HG03439 (cell line): Measurements from ENCODE around the gene MAP2K7.
A peak's percentile ranks its signal among the peaks of the same experiment; 100 is the strongest.

Source experiments
- ATAC-seq: cut with Tn5 transposase; IDR thresholded peaks from one replicate; pipeline ENCODE4 v1.9.1; 2021; ENCODE audit warnings: mild to moderate bottlenecking, moderate library complexity; ENCODE audit not compliant: unreplicated experiment

Gene MAP2K7

GRCh38 chr19:7866399-7867091 lies 37.1 kb upstream of the MAP2K7 start:
- no peak for ATAC-seq

- no peak for ATAC-seq
Observed at GRCh38 chr19:7867092-7867844, 36.4 kb upstream of the MAP2K7 start.

GRCh38 chr19:7868326-7868670 lies 35.4 kb upstream of the MAP2K7 start:
- ATAC-seq, result no peak

GRCh38 chr19:7868671-7869452 lies 34.8 kb upstream of the MAP2K7 start:
- peak; percentile 66 for ATAC-seq

- ATAC-seq, result peak; percentile 65
Observed at GRCh38 chr19:7869453-7869909, 34.2 kb upstream of the MAP2K7 start.

- no peak for ATAC-seq
Observed at GRCh38 chr19:7869910-7870511, 33.7 kb upstream of the MAP2K7 start.

- ATAC-seq, result no peak
Observed at GRCh38 chr19:7870571-7871436, 32.9 kb upstream of the MAP2K7 start.

GRCh38 chr19:7871437-7872305 lies 32.0 kb upstream of the MAP2K7 start:
- ATAC-seq, result no peak

- ATAC-seq, result no peak
Observed at GRCh38 chr19:7872306-7873204, 31.1 kb upstream of the MAP2K7 start.

GRCh38 chr19:7873304-7874075 lies 30.2 kb upstream of the MAP2K7 start:
- ATAC-seq, result no peak

- ATAC-seq, result no peak
Observed at GRCh38 chr19:7874076-7874896, 29.4 kb upstream of the MAP2K7 start, which contains the start of gene PRR36. Gene PRR36 (minus strand): TSS chr19:7874390. CDS start chr19:7873689, 701 bp downstream.

GRCh38 chr19:7874897-7875273 lies 28.8 kb upstream of the MAP2K7 start:
- ATAC-seq, result no peak

GRCh38 chr19:7877249-7877836 lies 26.3 kb upstream of the MAP2K7 start:
- ATAC-seq, result no peak

- ATAC-seq, result no peak
Observed at GRCh38 chr19:7879111-7879807, 24.4 kb upstream of the MAP2K7 start.

GRCh38 chr19:7879836-7880235 lies 23.8 kb upstream of the MAP2K7 start:
- ATAC-seq, result no peak

- ATAC-seq, result no peak
Observed at GRCh38 chr19:7881910-7882309, 21.8 kb upstream of the MAP2K7 start.
